GM18867 (cell line): ENCODE measurements around the gene TRDMT1.
"Not testable (repeated sequence)": the region's sequence is repeated elsewhere in the genome, so short reads cannot be mapped to it uniquely, and the experiment has no call there.

ENCODE experiments used
- ATAC-seq: cut with Tn5 transposase; IDR thresholded peaks from one replicate; pipeline ENCODE4 v1.9.1; 2021; ENCODE audit warnings: mild to moderate bottlenecking, moderate library complexity; ENCODE audit not compliant: unreplicated experiment

TRDMT1 gene

GRCh38 chr10:17138460-17139042, 62.9 kb downstream of the TRDMT1 start:
- ATAC-seq: no peak

- ATAC-seq: no peak
Observed at GRCh38 chr10:17134737-17135260, 66.7 kb downstream of the TRDMT1 start.

- ATAC-seq: no peak
Observed at GRCh38 chr10:17134282-17134681, 67.2 kb downstream of the TRDMT1 start.

- ATAC-seq: no peak
Observed at GRCh38 chr10:17129741-17130140, 71.7 kb downstream of the TRDMT1 start, which contains the start of gene CUBN. Gene CUBN, minus strand, starts transcription at chr10:17129811. Its CDS starts 46 bp downstream, at chr10:17129765.

DNA sequence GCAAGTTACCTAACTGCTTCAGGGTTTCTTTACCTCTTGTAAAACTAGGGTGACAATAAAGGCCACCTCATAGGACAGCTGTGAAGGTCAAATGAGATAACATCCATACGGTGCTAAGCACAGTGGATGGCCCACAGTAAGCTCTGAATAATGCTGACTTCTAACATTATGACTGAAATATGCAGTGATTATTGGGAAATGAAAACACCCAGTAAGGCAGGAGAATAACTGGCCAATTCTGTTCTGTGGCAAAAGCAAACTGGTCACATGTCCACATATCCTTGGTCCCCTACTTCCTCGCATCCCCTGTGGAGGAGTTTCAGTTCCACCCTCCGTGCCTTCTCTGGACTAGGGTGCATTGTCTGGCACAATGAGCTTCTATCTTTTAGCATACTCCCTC, 73.2 kb downstream of the TRDMT1 start:
- no peak for ATAC-seq

DNA sequence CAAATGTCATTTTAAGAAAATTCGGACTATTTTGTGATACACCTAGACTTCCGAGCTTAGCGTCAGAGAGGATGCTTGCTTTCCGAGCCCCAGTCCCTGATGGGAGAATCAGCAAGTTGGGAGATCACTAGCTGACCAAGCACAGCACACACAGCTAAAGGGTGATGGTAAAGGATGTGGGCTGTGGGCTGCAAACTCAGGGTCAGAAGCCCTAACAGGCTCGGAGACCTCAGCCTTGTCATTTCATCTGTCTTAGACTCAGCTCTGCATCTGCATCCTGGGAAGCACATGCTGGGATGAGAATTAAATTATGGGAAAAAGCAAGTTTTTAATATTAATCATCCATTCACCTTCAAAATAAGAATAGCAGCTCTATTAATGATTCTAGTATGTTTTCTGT, 75.1 kb downstream of the TRDMT1 start:
- ATAC-seq: no peak

- ATAC-seq: no peak
Observed at GRCh38 chr10:17125206-17125893, 76.1 kb downstream of the TRDMT1 start.

DNA sequence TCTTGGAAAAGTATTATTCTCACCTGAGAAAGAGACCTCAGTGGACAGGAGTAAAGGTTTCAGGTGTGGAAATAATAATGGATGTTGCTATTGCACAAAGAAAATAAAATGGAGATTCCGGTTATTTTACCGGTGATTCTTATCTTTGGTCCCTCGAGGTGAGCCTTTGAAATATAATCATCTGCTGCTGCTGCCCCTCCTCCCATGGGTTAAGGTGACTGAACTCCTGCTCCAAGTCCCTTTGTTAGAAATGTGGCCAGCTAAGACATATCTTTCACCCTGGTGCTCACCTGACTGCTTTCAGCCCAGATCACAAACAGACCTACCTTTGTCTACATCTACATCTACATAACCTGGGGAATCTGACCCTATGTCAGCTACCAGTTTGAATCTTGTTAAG, 77.5 kb downstream of the TRDMT1 start:
- no peak for ATAC-seq

GRCh38 chr10:17122726-17123661, 78.5 kb downstream of the TRDMT1 start:
- ATAC-seq: no peak

DNA sequence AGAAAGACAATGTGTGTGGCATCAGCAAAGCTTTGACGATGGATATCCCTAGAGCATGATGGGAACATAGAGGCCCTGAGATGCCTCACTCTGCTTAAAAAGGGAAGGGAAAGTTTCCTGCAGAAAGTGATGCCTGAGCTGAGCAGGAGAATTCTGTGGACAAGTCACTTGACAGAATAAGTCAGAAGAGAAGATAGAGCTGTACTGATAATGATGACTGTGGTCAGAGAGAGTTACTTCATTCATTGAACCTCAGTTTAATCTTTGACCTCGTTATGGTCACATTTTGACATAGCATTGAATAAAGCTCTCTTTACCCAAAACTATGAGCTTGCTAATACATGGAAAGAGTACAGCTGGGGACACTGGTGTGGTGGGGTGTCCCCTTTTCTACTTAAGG, 79.4 kb downstream of the TRDMT1 start:
- ATAC-seq: no peak

- no peak for ATAC-seq
Observed at GRCh38 chr10:17120694-17121093, 80.8 kb downstream of the TRDMT1 start.

DNA sequence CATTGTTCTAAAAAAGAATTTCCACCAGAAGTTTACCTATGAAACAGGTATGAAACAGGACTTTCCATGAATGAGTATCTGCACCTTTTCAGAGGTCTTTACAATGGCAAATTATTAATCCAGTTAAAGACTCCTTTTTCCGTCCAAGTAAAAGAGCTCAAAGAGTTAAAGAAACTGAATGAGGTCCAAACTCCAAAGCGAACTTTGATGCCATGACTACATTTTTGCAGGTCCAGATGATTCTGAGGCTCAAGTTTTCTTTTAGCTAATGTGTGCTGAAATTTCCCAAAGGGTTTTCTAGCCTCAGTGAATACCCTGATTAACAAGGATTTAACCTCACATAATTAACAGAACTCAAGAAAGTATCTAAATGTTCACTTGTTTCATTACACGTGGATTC, 81.6 kb downstream of the TRDMT1 start:
- no peak for ATAC-seq

- no peak for ATAC-seq
Observed at GRCh38 chr10:17116193-17116592, 85.3 kb downstream of the TRDMT1 start.

- ATAC-seq: no peak
Observed at GRCh38 chr10:17115683-17116082, 85.8 kb downstream of the TRDMT1 start.

GRCh38 chr10:17114878-17115444, 86.5 kb downstream of the TRDMT1 start:
- not testable (repeated sequence) for ATAC-seq

- ATAC-seq: no peak
Observed at GRCh38 chr10:17113889-17114540, 87.5 kb downstream of the TRDMT1 start.

DNA sequence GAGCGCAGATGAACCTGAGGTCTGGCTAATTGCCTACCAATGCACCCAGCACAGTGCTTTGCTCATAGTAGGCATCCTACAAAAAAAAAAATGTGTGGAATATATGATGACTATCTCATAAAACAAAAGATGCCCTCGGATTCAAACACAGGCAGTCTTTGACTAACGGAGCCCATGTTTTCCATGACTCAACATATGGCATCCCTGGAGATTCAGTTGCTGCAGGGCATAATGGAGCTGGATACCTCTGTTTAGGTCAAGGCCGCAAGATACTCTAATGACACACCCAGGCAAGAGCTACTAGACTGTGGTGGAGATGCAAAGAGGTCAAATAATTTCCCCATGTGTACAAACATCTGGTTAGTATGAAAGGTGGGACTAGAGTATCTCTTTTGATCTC, 88.1 kb downstream of the TRDMT1 start:
- no peak for ATAC-seq

GRCh38 chr10:17112566-17112965, 88.9 kb downstream of the TRDMT1 start:
- ATAC-seq: no peak

GRCh38 chr10:17109475-17110207, 91.8 kb downstream of the TRDMT1 start:
- ATAC-seq: no peak

DNA sequence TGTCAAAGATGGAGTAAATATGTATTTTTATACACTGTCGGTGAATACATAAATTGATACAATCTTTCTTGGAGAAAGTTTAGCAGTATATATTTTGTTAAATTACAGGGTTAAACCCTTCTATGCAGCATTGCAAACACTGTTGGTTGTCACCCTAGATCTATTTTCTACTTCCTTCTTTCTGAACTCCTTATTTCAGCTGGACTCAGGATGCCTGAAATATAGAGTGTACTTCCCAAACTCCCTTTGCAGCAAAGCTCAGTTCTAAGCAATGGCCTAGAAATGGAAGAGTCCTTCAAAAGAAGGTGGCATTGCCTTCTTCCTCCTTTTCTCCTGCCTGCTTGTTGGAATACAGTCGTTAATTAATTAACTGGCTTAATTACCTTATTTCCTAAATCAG, 92.4 kb downstream of the TRDMT1 start:
- ATAC-seq: no peak
